ENCODE results near the gene DCTN3.

DCTN3 gene

GRCh38 chr9:34663303-34663605, 43.0 kb upstream of the DCTN3 start:
- Histone ChIP-seq H3K36me3 (ENCODE audit: control insufficient read depth, insufficient read depth, low read length) (no peaks in the 10 kb centered on the region), H3K27me3 (ENCODE audit: control insufficient read depth, insufficient read depth, low read length) (no peaks in the 10 kb centered on the region), H3K4me1 (no peaks in the 10 kb centered on the region), H2AFZ (no peak overlapping the region), H3K4me2 (ENCODE audit: low read length) (no peak overlapping the region), H3K9me3 (ENCODE audit: control insufficient read depth, low read length) (no peaks in the 10 kb centered on the region), H3K4me3 (ENCODE audit: low read depth, low read length) (no peak overlapping the region), H3K9ac (no peak overlapping the region), H3K27ac (no peak overlapping the region), H3K79me2 (no peaks in the 10 kb centered on the region)
- no peak for TF ChIP-seq CTCF (IDR thresholded peaks at IDR 0.05)

- TF ChIP-seq CTCF (IDR thresholded peaks at IDR 0.05): no peak
- H3K4me2 ChIP-seq (ENCODE audit: low read length): no peak within 1 kb of the TSS
- H2AFZ ChIP-seq: no peak within 1 kb of the TSS
- H3K4me3 ChIP-seq (ENCODE audit: low read depth, low read length): no peak within 1 kb of the TSS
- no peaks in the 10 kb centered on the region for H3K4me1 ChIP-seq
- no peaks in the 10 kb centered on the region for H3K79me2 ChIP-seq
- no peak within 1 kb of the TSS for H3K9ac ChIP-seq
- no peaks in the 10 kb centered on the region for H3K27me3 ChIP-seq (ENCODE audit: control insufficient read depth, insufficient read depth, low read length)
- no peaks in the 10 kb centered on the region for H3K9me3 ChIP-seq (ENCODE audit: control insufficient read depth, low read length)
- H3K36me3 ChIP-seq (ENCODE audit: control insufficient read depth, insufficient read depth, low read length): no peaks in the 10 kb centered on the region
- H3K27ac ChIP-seq: no peak within 1 kb of the TSS
Measured at GRCh38 chr9:34662526-34663302, 42.4 kb upstream of the DCTN3 start, which contains the start of gene CCL27. TSS of gene CCL27 (minus strand) at chr9:34662657. CDS start at chr9:34662633, 24 bp downstream.

- Histone ChIP-seq H3K27me3 (ENCODE audit: control insufficient read depth, insufficient read depth, low read length) (no peaks in the 10 kb centered on the region), H2AFZ (no peak overlapping the region), H3K4me3 (ENCODE audit: low read depth, low read length) (no peak overlapping the region), H3K9me3 (ENCODE audit: control insufficient read depth, low read length) (no peaks in the 10 kb centered on the region), H3K4me1 (peaks cover under 1% of the 10 kb centered on the region), H3K27ac (no peak overlapping the region), H3K9ac (no peak overlapping the region), H3K79me2 (no peaks in the 10 kb centered on the region), H3K4me2 (ENCODE audit: low read length) (no peak overlapping the region), H3K36me3 (ENCODE audit: control insufficient read depth, insufficient read depth, low read length) (no peaks in the 10 kb centered on the region)
- TF ChIP-seq CTCF (IDR thresholded peaks at IDR 0.05): no peak
Measured at GRCh38 chr9:34659592-34660253, 39.4 kb upstream of the DCTN3 start.

GRCh38 chr9:34658461-34658860, 38.2 kb upstream of the DCTN3 start:
- Histone ChIP-seq H3K4me1 (peaks cover 5% of the 10 kb centered on the region), H3K9ac (no peak overlapping the region), H3K27me3 (ENCODE audit: control insufficient read depth, insufficient read depth, low read length) (no peaks in the 10 kb centered on the region), H3K79me2 (no peaks in the 10 kb centered on the region), H3K27ac (no peak overlapping the region), H3K9me3 (ENCODE audit: control insufficient read depth, low read length) (no peaks in the 10 kb centered on the region), H3K4me3 (ENCODE audit: low read depth, low read length) (no peak overlapping the region), H2AFZ (no peak overlapping the region), H3K36me3 (ENCODE audit: control insufficient read depth, insufficient read depth, low read length) (no peaks in the 10 kb centered on the region), H3K4me2 (ENCODE audit: low read length) (no peak overlapping the region)
- TF ChIP-seq CTCF (IDR thresholded peaks at IDR 0.05): no peak

All from parathyroid adenoma (tissue), 2 donors.